ENCODE results near the gene GOLGA3.

DNA sequence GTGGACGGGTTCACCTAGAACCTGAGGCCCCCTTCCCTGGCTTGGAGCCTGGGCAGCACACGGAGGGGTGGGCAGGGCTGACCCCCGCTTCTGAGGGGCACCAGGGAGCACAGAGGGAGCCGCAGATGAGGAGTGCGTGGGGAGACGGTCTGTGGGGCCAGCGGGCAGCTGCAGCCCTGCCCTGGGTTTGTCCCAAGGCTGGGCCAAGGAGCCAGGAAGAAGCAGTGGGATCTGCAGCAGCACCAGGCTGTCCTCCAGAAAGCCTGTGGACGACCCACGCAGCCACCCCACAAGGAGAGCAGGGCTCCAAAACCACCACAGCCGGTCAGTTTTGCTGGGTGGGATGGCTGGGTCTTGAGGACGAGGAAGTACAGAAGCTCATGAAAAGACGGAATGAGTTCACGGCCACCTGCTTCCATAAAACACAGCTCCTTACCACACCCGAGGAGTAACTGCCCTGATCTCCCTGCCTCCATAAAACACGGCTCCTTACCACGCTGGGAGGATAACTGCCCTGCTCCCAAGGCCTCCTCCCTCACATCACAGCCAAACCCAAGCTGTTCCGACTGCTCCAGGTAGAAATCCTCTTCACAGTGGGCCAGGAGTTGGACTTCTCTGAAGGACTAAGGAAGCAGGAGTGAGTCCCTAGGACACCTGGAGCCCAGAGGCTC lies 9.9 kb upstream of the GOLGA3 start:
- TF ChIP-seq, protein P1, sequence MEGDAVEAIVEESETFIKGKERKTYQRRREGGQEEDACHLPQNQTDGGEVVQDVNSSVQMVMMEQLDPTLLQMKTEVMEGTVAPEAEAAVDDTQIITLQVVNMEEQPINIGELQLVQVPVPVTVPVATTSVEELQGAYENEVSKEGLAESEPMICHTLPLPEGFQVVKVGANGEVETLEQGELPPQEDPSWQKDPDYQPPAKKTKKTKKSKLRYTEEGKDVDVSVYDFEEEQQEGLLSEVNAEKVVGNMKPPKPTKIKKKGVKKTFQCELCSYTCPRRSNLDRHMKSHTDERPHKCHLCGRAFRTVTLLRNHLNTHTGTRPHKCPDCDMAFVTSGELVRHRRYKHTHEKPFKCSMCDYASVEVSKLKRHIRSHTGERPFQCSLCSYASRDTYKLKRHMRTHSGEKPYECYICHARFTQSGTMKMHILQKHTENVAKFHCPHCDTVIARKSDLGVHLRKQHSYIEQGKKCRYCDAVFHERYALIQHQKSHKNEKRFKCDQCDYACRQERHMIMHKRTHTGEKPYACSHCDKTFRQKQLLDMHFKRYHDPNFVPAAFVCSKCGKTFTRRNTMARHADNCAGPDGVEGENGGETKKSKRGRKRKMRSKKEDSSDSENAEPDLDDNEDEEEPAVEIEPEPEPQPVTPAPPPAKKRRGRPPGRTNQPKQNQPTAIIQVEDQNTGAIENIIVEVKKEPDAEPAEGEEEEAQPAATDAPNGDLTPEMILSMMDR (IDR thresholded peaks at IDR 0.05; ENCODE audit: low read depth, low read length, missing input control): no peak
- TF ChIP-seq HNF4G (IDR thresholded peaks at IDR 0.05) (no peak), ATF3 (IDR thresholded peaks at IDR 0.05) (no peak), ZBTB33 (IDR thresholded peaks at IDR 0.05) (no peak), NR2F2 (IDR thresholded peaks at IDR 0.05) (no peak), SP1 (IDR thresholded peaks at IDR 0.05) (no peak), YY1 (IDR thresholded peaks at IDR 0.05) (no peak)
- TF ChIP-seq, protein P2, sequence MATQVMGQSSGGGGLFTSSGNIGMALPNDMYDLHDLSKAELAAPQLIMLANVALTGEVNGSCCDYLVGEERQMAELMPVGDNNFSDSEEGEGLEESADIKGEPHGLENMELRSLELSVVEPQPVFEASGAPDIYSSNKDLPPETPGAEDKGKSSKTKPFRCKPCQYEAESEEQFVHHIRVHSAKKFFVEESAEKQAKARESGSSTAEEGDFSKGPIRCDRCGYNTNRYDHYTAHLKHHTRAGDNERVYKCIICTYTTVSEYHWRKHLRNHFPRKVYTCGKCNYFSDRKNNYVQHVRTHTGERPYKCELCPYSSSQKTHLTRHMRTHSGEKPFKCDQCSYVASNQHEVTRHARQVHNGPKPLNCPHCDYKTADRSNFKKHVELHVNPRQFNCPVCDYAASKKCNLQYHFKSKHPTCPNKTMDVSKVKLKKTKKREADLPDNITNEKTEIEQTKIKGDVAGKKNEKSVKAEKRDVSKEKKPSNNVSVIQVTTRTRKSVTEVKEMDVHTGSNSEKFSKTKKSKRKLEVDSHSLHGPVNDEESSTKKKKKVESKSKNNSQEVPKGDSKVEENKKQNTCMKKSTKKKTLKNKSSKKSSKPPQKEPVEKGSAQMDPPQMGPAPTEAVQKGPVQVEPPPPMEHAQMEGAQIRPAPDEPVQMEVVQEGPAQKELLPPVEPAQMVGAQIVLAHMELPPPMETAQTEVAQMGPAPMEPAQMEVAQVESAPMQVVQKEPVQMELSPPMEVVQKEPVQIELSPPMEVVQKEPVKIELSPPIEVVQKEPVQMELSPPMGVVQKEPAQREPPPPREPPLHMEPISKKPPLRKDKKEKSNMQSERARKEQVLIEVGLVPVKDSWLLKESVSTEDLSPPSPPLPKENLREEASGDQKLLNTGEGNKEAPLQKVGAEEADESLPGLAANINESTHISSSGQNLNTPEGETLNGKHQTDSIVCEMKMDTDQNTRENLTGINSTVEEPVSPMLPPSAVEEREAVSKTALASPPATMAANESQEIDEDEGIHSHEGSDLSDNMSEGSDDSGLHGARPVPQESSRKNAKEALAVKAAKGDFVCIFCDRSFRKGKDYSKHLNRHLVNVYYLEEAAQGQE (IDR thresholded peaks at IDR 0.05): no peak
